ENCODE measurements around the gene THEM4.

GRCh38 chr1:151885479-151885878, 23.8 kb downstream of the THEM4 start:
- no peak for TF ChIP-seq CHD2 (IDR thresholded peaks at IDR 0.05; ENCODE audit: low read length)
- no peak for TF ChIP-seq CTCF (IDR thresholded peaks at IDR 0.05; ENCODE audit: control extremely low read depth in 1 of 3, insufficient read depth in 1 of 3, low read depth in 1 of 3, low read length in 3 of 3)
- no peak for TF ChIP-seq POLR2A (IDR thresholded peaks at IDR 0.05; ENCODE audit: control extremely low read depth in 1 of 2, low read depth in 2 of 2, low read length in 2 of 2)
- TF ChIP-seq SP2 (IDR thresholded peaks at IDR 0.05; ENCODE audit: low read length) = no peak
- TF ChIP-seq EZH2 (IDR thresholded peaks at IDR 0.05; ENCODE audit: low read depth, low read length, severe bottlenecking) = no peak
- no peak for TF ChIP-seq JUND (IDR thresholded peaks at IDR 0.05; ENCODE audit: low read length)
- no peak for TF ChIP-seq GABPA (IDR thresholded peaks at IDR 0.05; ENCODE audit: borderline replicate concordance, insufficient read depth, low read length)
- no peak for TF ChIP-seq MAX (IDR thresholded peaks at IDR 0.05)
- TF ChIP-seq SP1 (IDR thresholded peaks at IDR 0.05; ENCODE audit: low read depth, low read length) = no peak
- no peak for TF ChIP-seq RAD21 (IDR thresholded peaks at IDR 0.05 in 1 of 2, conservative IDR thresholded peaks at IDR 0.05 in 1 of 2; ENCODE audit: low read depth in 2 of 2, low read length in 2 of 2)
- no peak for TF ChIP-seq EP300 (IDR thresholded peaks at IDR 0.05; ENCODE audit: borderline replicate concordance in 1 of 2, low read depth in 2 of 2, low read length in 2 of 2)
- no peak for TF ChIP-seq EGR1 (IDR thresholded peaks at IDR 0.05; ENCODE audit: borderline replicate concordance, low read depth, low read length)
